HG02610 (cell line): Measurements from ENCODE around the gene THAP7.
A peak's percentile ranks its signal among the peaks of the same experiment; 100 is the strongest.

Source experiments
- ATAC-seq: cut with Tn5 transposase; IDR thresholded peaks from one replicate; pipeline ENCODE4 v1.9.1; 2021; ENCODE audit warnings: mild to moderate bottlenecking, moderate library complexity; ENCODE audit not compliant: unreplicated experiment

The THAP7 gene

GRCh38 chr22:20994128-20994901 is 7.6 kb downstream of the THAP7 start:
- no peak for ATAC-seq

GRCh38 chr22:20993304-20994127 is 8.4 kb downstream of the THAP7 start:
- no peak for ATAC-seq

GRCh38 chr22:20992456-20993303 is 9.2 kb downstream of the THAP7 start:
- no peak for ATAC-seq

GRCh38 chr22:20992056-20992442 is 9.9 kb downstream of the THAP7 start:
- ATAC-seq = no peak

- no peak for ATAC-seq
Measured at GRCh38 chr22:20991252-20992055, 10.5 kb downstream of the THAP7 start.

- ATAC-seq = no peak
Measured at GRCh38 chr22:20990184-20991180, 11.4 kb downstream of the THAP7 start.

GRCh38 chr22:20989323-20990138 is 12.4 kb downstream of the THAP7 start:
- ATAC-seq = no peak

GRCh38 chr22:20988573-20989322 is 13.2 kb downstream of the THAP7 start:
- no peak for ATAC-seq

- ATAC-seq = no peak
Measured at GRCh38 chr22:20987375-20987774, 14.5 kb downstream of the THAP7 start.

GRCh38 chr22:20986365-20986764 is 15.6 kb downstream of the THAP7 start:
- ATAC-seq = no peak

- ATAC-seq = no peak
Measured at GRCh38 chr22:20985720-20986119, 16.2 kb downstream of the THAP7 start.

- ATAC-seq = no peak
Measured at GRCh38 chr22:20983081-20983771, 18.7 kb downstream of the THAP7 start.

GRCh38 chr22:20982563-20982882 is 19.4 kb downstream of the THAP7 start:
- ATAC-seq = no peak

GRCh38 chr22:20981787-20982562 is 19.9 kb downstream of the THAP7 start, which contains the start of gene LZTR1:
Gene LZTR1, plus strand, starts transcription at chr22:20982297. Its CDS starts 75 bp downstream, at chr22:20982372.
- peak; percentile 75 for ATAC-seq

GRCh38 chr22:20980938-20981722 is 20.8 kb downstream of the THAP7 start:
- no peak for ATAC-seq

GRCh38 chr22:20980523-20980922 is 21.4 kb downstream of the THAP7 start:
- no peak for ATAC-seq
